Activated T-cell treated with anti-CD3 and anti-CD28 coated beads, Interleukin-2, amount 50 U/mL, for 48 hours (primary cell): ENCODE data around the gene KDM4C.
"Not testable (repeated sequence)": the region's sequence is repeated elsewhere in the genome, so short reads cannot be mapped to it uniquely, and the experiment has no call there.

Experiments
- DNase-seq, 2 experiments: peaks; one replicate each; pipeline ENCODE4 v3.0.0-alpha.2; 2020

Gene KDM4C

DNA sequence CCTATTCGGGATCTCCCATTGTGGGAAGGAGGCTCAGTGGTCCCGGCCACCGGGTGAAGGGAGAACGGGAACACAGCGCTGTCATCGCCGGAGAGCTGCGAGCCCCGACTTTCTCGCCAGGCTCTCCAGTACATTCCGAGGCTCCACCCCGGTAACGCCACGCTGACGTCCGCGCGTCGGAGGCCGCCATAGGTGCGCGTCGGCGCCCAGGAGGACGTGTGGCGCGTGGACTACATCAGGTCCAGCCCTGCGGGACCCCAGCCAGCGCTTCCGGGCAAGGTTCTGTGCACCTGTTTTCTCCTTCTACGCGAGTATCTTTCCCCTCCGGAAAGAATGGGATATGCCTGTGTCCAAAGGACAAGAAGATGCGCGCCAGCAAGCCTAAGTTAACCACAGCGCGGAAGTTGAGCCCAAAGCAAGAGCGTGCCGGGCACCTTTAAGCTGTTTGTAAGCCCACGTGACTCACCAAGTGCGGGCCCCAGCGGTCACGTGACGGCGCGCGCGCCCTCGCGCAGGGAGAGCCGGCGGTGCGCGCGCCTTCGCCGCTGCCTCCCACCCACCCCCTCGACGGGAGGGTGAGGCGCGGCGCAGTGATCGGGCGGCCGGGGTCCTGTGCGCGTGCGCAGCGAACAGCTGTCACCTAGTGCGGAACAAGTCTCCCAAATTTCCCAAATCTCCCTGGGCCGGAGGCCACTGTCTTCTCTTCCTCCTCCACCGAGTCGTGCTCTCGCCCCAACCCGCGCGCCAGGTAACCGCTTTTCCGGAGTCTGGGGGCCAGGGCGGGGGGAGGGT, at the start of gene KDM4C:
Gene KDM4C, plus strand, starts transcription at position 518 of the 792 bp plus-strand sequence. CDS start 35,016 bp downstream, outside the sequence.
- peak; percentile 94 to 96 for DNase-seq

DNA sequence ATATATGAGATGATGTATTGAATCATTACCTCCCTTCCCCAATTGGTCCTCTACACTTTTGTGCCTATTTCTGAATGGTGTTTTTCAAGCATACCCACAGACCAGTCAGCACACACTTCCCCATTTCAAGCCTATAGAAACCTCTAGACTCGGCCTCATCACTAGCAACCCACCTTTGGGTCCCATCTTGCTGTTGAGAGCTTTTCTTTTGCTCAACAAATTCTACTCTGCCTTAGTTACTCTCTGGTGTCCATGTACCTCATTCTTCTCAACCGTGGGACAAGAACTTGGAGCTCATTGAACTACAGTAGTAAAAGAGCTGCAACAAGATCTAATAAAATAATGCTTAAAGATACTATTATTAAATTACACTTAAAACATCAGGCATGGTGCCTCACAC, 49.0 kb upstream of the KDM4C start:
- DNase-seq: no peak

DNA sequence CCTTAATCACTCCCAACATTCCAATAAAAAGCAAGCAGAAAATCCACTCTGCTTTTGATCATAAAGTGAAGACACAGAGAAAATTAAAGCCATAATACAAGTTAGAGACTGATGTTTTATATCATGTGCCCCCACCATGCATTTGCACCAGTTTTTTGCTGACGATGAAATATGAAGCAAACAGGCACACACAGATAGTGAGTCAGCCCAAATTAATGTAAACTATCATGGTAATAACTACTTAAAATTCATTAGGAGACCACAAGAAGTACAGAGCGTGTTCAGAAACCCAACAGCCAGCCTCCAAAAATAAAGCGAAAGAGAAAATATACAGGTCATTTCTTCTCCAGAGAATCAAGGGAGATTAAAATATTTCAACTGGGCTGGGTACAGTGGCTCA, 46.4 kb upstream of the KDM4C start:
- DNase-seq: no peak

DNA sequence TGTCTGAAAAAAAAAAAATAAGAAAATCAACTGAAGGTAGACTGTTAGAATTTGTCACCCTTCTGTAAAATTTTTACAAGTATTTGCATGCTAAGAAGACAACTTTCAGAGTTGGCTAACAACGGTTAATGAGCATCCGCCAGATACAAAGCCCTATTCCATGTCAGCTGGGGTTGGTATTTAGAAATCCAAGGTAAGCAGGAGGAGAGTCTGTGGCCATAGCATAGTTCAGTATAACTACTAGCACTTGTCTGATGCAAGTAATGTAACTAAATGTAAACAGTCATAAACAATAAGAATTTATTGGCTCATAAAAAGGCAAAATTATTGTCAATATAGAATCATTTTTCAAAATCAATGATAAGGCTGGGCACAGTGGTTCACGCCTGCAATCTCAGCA, 45.7 kb upstream of the KDM4C start:
- no peak for DNase-seq

DNA sequence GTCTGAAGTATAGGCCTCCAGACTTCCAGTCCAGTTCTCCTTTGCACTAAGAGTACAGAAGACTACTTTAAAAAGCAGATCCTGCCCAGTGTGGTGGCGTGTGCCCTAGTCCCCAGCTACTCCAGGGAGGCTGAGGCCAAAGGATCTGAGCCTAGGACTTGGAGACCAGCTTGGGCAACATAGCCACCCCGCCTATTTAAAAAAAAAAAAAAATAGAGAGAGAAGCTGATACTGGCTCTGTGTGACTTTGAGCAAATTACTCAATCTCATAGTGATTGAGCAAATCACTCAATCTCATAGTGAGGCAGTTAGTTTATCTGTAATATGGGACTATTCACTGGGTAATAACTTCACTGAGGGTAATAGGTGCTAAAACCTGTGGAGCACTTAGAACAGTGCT, 43.6 kb upstream of the KDM4C start:
- DNase-seq: no peak

DNA sequence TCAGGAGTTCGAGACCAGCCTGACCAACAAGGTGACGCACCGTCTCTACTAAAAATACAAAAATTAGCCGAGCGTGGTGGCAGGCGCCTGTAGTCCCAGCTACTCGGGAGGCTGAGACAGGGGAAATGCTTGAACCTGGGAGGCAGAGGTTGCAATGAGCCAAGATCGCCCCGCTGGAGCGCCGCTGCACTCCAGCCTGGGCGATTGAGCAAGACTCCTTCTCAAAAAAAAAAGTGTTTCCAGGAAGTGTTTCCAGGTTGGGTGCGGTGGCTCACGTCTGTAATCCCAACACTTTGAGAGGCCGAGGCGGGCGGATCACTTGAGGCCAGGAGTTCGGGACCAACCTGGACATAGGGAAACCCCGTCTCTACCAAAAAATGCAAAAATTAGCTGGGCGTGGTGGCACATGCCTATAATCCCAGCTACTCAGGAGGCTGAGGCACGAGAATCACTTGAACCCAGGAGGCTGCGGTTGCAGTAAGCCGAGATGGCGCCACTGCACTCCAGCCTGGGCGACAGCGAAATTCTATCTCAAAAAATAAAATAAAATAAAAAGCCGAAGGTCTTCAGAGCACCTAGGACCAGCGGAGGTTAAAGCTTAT, 42.5 kb upstream of the KDM4C start:
- not testable (repeated sequence) for DNase-seq

DNA sequence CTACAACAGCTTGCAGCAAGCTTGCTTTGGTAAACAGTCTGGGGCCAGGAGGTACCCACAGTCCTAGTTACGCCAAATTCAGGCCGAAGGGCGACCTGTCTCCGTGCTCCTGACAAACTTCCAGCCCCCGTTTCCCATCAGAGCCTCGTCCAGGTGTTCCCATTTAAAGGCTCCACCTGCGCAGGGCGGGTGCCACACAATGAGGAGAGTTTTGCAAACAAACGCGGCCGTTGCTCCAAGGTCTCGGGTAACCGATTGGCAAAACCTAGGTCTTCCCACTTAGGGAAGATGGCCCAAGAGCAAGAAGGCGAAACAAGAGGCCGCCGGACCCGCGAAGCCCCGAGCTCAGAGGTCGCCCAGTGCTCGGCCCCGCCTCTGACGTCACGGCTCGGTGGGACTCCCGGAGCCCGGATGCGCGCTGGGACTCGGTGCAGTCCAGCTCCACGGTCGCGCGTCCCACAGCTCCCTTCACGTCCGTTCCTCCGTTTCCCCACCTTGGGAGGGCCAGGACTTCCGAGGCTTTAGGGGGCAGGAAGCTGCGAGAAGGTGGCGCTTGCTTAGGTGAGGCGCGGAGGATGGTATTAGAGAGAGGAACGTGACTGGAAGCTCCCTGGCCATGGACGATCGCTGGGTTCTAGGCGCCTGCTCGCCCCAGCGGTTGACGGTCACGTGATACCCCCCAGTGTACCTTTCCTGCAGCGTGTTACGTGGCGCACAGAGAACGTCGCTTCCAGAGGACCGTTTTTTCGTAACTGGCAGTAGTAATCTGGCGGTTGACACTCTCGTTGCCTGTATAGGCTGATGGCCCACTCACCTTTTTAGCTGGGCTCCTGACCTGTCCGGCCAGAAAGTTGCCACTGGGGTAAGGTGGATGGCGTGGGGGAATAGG, 41.8 kb upstream of the KDM4C start:
- DNase-seq: peak; percentile 82 to 83

DNA sequence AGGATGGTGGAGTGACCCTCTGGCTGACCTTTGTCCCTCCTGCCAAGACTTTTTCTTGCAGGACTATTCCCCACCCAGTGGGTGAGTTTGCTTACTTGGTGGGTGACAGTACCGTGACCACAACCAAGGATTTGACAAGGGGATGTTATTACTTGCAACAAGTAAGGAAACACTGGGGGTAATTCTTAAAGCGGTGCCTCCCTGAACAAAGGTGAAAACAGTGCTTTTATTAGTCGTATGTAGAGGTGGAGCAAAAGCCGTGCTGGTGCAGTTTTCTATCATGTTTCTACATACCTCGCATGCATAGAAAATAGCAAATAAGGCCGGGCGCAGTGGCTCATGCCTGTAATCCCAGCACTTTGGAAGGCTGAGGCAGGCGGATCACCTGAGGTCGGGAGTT, 41.0 kb upstream of the KDM4C start:
- no peak for DNase-seq

DNA sequence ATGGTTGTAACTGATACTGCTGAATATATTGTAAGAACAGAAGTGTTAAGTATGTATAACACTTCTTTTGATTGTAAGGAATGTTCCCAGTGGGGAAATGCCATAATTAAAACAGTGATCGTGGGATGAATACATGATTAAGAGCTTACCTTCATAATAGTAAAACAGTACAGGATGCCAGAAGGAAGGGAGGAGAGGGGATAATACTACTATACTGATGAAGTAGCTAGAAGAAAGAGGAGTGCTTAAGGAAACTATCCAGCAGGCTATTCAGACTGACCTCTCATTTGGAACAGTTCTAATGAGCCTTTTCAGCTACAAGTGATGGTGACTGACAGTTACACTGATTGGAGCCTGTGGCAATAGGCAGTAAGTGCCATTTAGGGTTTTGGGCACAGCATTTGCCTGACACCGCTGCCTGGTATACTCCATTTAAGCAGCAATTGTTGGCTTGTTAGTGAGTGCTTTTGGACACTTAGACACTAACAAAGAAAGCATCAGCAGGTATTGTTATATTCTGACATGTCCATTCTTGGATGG, 33.8 kb upstream of the KDM4C start:
- DNase-seq: no peak

DNA sequence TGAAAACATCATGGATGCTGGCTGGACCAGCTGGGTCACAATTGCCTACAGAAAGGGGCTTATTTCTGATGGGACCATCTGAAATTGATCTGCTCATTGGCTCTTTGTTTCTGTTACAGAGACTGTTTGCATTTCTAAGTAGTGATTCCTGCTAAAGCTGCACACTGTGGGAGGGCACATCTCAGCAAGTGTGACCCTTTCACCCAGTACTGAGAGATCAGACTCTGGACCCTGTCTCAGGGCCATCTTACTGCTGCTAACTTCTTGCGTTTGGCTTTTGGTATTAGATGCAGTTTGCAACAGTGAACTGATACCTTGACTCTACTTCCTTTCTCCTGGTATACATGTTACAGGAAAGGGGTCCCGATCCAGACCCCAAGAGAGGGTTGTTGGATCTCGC, 24.5 kb upstream of the KDM4C start:
- no peak for DNase-seq

DNA sequence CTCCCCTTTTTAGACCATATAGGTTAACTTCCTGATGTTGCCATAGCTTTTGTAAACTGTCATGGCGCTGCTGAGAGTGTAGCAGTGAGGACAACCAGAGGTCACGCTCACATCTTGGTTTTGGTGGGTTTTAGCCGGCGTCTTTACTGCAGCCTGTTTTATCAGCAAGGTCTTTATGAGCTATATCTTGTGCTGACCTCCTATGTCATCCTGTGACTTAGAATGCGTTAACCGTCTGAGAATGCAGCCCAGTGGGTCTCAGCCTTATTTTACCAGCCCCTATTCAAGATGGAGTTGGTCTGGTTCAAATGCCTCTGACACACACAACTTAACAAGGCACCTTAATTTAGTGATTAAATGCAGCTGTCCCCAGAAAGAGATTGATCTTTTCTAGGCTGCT, 23.9 kb upstream of the KDM4C start:
- no peak for DNase-seq

DNA sequence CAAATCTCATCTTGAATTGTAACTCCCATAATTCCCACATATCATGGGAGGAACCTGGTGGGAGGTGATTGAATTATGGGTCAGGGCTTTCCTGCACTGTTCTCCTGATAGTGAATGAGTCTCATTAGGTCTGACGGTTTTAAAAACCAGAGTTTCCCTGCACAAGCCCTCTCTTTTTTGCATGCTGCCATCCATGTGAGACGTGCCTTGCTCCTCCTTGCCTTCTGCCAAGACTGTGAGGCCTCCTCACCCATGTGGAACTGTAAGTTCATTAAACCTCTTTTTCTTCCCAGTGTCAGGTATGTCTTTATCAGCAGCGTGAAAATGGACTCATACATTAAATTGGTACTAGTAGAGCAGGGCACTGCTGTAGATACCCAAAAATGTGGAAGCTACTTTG, 22.4 kb upstream of the KDM4C start:
- DNase-seq: no peak

DNA sequence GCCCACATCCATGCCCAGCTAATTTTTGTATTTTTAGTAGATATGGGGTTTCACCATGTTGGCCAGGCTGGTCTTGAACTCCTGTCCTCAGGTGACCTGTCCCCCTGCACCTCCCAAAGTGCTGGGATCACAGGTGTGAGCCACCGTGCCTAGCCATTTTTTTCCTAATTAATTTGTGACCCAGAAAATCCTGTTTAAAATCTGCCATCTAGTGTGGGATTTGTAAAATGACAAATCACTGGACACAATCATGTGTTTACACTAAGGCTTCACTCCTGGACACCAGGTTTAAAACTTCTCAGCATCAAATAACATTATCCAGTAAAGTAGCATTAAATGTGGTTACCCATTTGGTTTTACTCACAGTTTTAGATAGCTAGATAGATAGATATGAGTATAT, 18.6 kb upstream of the KDM4C start:
- no peak for DNase-seq

DNA sequence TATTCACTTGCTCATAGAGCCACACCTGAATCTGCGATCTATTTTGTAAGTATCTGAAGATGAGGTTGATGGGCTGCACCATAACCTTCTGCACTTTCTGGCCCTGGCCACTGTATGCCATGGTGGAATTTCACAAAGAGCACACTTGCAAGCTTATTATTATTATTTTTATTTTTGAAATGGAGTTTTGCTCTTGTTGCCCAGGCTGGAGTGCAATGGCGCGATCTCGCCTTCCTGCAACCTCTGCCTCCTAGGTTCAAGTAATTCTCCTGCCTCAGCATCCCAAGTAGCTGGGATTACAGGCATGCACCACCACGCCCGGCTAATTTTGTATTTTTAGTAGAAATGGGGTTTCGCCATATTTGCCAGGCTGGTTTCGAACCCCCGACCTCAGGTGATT, 8.9 kb upstream of the KDM4C start:
- not testable (repeated sequence) for DNase-seq

DNA sequence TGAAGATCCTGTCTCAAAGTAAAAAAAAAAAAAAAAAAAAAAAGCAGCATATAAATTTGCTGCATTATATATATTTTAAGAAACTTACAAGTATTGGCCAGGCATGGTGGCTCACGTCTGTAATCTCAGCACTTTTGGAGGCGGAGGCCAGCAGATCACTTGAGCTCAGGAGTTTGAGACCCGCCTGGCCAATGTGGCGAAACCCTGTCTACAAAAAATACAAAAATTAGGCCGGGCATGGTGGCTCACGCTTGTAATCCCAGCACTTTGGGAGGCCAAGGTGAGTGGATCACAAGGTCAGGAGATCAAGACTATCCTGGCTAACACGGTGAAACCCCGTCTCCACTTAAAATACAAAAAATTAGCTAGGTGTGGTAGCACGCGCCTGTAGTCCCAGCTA, 2.9 kb upstream of the KDM4C start:
- DNase-seq: not testable (repeated sequence)

DNA sequence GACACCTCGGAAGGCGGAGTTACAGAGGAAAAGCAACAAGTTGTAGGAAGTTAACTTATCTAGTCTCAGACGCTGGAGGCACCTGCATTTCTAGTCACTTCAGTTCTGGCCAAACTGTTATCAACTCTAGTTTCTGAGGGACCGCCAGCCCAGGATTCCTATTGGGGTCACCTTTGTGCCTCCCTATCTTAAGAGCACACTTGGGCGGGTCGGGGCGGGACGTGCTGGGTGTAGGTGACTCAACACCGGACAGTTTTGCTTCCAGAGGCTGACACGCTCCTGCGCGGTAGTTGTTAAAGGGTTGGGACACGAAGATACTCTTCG, 679 bp upstream of the KDM4C start:
- DNase-seq: peak; percentile 89 to 90

DNA sequence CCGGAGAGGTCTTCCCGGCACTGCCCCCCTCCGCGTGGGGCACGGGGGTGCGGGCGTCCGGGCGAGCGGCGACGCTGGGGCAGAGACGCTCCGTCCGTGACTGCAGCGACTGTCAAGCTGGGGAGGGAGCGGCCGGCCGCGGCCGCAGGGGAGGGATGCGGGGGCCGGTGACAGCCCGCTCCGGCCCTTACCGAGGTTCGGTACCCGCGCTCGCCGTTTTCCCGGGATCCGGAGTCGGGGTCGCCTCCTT, 400 bp downstream of the KDM4C start:
- no peak for DNase-seq

DNA sequence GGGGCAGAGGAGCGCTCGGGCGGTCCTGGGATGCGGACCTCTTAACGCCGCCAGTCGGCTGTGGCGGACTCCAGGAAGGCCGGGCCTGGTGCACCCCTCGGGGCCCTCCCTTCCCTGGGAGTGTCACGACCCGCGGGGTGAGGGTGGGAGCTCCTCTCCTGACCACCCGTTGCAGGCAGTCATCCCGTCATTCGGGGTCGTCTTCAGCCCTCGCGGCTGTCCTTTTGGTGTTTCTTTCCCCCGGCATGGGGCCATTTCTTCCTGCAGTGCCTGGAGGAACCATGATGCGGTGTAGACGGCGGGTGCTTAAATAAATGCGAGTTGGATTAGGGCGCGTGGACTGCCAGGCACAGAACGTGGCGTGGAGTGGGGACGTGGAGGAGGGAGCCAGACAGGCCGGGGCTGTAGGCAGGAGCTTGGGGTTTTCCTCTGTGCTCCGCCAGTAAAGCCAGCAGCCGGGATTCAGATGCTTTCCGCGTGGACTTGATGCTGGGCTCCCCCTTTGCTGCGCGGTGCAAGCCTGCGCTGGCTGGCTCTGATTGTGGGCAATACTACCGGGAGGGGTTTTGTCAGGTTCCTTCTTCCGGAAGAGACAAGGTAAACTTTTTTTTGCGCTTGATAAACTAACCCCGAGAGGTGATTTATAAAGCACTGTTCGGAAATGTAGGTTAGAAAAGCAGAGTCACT, 868 bp downstream of the KDM4C start:
- peak; percentile 70 for DNase-seq

DNA sequence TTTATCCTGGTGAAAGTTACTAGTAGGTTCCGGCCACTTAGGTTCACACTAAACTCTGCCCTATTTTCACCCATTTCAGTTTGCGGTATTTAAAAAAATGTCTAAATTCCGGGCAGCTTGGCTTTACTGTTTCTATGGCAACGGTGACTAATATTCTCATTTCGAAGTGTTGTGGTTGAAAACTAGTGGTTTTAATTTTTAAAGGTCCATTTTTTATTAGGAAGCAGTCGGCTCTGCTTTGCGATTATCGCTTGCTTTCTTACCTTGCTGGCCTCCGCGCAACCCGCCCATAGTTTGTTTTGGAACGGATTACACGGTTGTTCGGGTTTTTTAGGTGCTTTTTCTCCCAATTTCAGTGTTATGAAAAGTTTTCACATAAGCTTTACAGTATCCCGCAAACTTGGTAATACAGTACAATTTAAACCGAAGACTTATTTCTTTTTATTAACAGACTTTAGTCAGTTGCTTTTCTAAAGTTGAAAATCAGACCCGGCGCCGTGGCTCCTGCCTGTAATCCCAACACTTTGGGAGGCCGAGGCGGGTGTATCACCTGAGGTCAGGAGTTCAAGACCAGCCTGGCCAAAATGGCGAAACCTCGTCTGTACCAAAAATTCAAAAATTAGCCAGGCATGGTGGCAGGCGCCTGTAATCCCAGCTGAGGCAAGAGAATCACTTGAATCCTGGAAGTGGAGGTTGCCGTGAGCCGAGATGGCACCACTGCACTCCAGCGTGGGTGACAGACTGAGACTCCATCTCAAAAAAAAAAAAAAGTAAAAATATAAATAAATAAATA, 1.6 kb downstream of the KDM4C start:
- peak; percentile 45 to 46 for DNase-seq

DNA sequence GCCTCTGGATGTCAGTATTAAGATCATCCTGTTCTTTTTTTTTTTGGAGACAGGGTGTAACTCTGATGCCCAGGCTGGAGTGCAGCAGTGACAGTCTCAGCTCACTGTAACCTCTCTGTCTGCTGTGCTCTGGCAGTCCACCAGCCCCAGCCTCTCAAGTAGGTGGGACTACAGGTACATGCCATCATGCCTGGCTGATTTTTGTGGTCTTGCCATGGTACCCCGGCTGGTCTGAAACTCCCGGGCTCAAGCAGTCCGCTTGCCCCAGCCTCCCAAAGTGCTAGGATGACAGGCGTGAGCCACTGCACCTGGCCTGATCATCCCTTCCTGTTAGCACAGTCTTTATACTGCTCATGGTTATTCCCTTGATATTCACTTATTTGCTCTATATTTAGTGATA, 3.5 kb downstream of the KDM4C start:
- DNase-seq: no peak

DNA sequence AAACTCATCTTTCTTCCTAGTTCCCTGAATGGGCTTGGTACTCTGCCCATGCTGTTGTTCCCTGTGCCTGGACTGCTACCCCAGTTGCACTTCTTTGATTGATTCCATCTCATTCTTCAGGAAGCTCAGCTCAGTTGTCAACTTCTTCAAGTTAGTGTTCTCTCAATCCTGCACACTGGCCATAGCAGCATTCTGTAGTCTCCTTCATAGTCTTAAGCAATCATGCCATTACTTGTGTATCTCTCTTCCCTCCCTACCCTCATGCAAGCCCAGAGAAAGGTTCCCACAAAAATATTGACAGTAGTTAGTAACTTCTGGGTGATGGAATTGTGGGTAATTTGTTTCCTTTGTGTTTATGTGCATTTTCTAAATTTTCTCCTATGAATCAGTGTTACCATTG, 5.5 kb downstream of the KDM4C start:
- peak in 1 of 2 experiments; percentile 6 for DNase-seq

DNA sequence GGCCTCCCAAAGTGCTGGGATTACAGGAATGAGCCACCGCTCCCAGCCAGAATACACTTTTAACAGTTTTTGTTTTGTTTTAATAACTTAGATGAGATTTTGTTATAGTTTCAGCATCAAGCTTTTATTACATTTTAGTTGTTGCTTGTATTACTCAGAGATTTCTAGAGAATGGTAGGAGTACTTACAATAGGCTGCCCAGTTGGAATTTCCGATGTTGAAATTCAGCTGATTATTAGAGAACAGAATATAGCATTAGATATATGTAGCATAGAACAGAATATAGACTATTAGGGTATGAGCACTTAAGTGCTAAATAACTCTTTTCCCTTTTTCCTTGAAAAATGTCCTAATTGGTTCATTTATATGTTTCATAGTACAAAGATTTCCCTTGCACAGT, 6.2 kb downstream of the KDM4C start:
- DNase-seq: no peak
